PC-9 (cell line): ENCODE results near the gene MYO5B. TPM values are rescaled to one million over a fixed set of nuclear protein-coding genes. Genes with fewer than 3 reads are reported as not detected.

ENCODE experiments used
- BruUV-seq: library from RNA; stranded (reverse); fragments of 400-500 nt; replicated peaks from 2 replicates; lab custom pipeline; 2021; lab: Mats Ljungman, UMichigan
- CTCF ChIA-PET: fragments of 300-600 bp; sonication (Branson Sonifier 250); formaldehyde crosslinking; loops from one replicate; lab custom pipeline; 2022; ENCODE audit warnings: antibody characterized with exemption; lab: Charles Lee
- POLR2A ChIA-PET: fragments of 300-600 bp; sonication (Branson Sonifier 250); formaldehyde crosslinking; loops from one replicate; lab custom pipeline; 2022; ENCODE audit warnings: antibody characterized with exemption; ENCODE audit not compliant: unreplicated experiment; lab: Charles Lee
- DNase-seq, 2 experiments: peaks; one replicate each; pipeline versions ENCODE4 v3.0.0 to v3.0.0-alpha.2; 2015 to 2022; ENCODE audit warnings: mixed read lengths in 1 of 2
- H2AFZ ChIP-seq: fragments of 200-600 bp; sonication (generic); 2 replicates; pipeline ENCODE4 v1.8.1; 2017; ENCODE audit warnings: antibody characterized with exemption
- H3F3A ChIP-seq: fragments of 200-600 bp; sonication (generic); 2 replicates; pipeline ENCODE4 v1.8.1; 2017; ENCODE audit warnings: antibody characterized with exemption, mild to moderate bottlenecking, low read depth; ENCODE audit not compliant: insufficient read depth
- H3K27ac ChIP-seq: fragments of 200-600 bp; sonication (generic); 2 replicates; pipeline ENCODE4 v1.6.1; 2016; ENCODE audit warnings: mixed run types
- H3K27me3 ChIP-seq: fragments of 200-600 bp; sonication (generic); 2 replicates; pipeline ENCODE4 v1.6.1; 2016; ENCODE audit warnings: low read depth, mixed run types; ENCODE audit not compliant: insufficient read depth
- H3K36me3 ChIP-seq: fragments of 200-600 bp; sonication (generic); 2 replicates; pipeline ENCODE4 v1.6.1; 2016; ENCODE audit warnings: low read depth, mixed run types
- H3K4me1 ChIP-seq: fragments of 200-600 bp; sonication (generic); replicated peaks from 2 replicates; pipeline ENCODE4 v1.6.1; 2016; ENCODE audit warnings: mixed run types; ENCODE audit not compliant: insufficient read depth
- H3K4me2 ChIP-seq: fragments of 200-600 bp; sonication (generic); 2 replicates; pipeline ENCODE4 v1.6.1; 2017; ENCODE audit warnings: mixed run types
- H3K4me3 ChIP-seq: fragments of 200-600 bp; sonication (generic); 2 replicates; pipeline ENCODE4 v1.6.1; 2016; ENCODE audit warnings: mixed run types
- H3K79me2 ChIP-seq: fragments of 200-600 bp; sonication (generic); 2 replicates; pipeline ENCODE4 v1.6.1; 2017; ENCODE audit warnings: low read depth, mixed run types
- H3K9me2 ChIP-seq: fragments of 200-600 bp; sonication (generic); 2 replicates; pipeline ENCODE4 v1.8.1; 2017; ENCODE audit warnings: mild to moderate bottlenecking; ENCODE audit not compliant: insufficient read depth
- H3K9me3 ChIP-seq: fragments of 200-600 bp; sonication (generic); 2 replicates; pipeline ENCODE4 v1.8.1; 2016; ENCODE audit warnings: low read depth; ENCODE audit not compliant: insufficient read depth
- H4K20me1 ChIP-seq: fragments of 200-600 bp; sonication (generic); 2 replicates; pipeline ENCODE4 v1.8.1; 2017; ENCODE audit not compliant: insufficient read depth
- CTCF ChIP-seq: fragments of 200-600 bp; sonication (generic); conservative IDR thresholded peaks from 2 replicates; pipeline ENCODE4 v1.6.1; 2017; ENCODE audit warnings: mixed run types, antibody characterized with exemption, mild to moderate bottlenecking, moderate library complexity
- EZH2 ChIP-seq: fragments of 200-600 bp; sonication (generic); IDR thresholded peaks from 2 replicates; pipeline ENCODE4 v1.8.0; 2017; ENCODE audit warnings: antibody characterized with exemption, low read depth
- intact Hi-C: fragments of 100-400 bp; cut with micrococcal nuclease; formaldehyde crosslinking; loops from one replicate; pipeline ENCODE4 v1.10.0; 2022; ENCODE audit not compliant: unreplicated experiment
- total RNA-seq: library from RNA; stranded (reverse); gene quantifications from 2 replicates; pipeline ENCODE4 v1.2.3, GENCODE V29; 2021

The MYO5B gene
- total RNA-seq, 1 experiment from 2014 or later: 25.4 TPM

- Histone ChIP-seq H4K20me1 (no peaks in the 10 kb centered on the region), H3K4me1 (no peaks in the 10 kb centered on the region), H3K4me2 (no peak overlapping the region), H3K4me3 (no peak overlapping the region), H3K36me3 (no peaks in the 10 kb centered on the region), H3K27me3 (no peaks in the 10 kb centered on the region), H3K79me2 (no peaks in the 10 kb centered on the region), H3K27ac (no peak overlapping the region), H3K9me3 (no peaks in the 10 kb centered on the region), H3K9me2 (no peaks in the 10 kb centered on the region), H2AFZ (no peak overlapping the region), H3F3A (no peaks in the 10 kb centered on the region)
- TF ChIP-seq CTCF: no peak
- no peak for TF ChIP-seq EZH2
- no peak for DNase-seq
- BruUV-seq: no TSS peak
- ChIA-PET CTCF (no interaction called here), POLR2A (no interaction called here)
- intact Hi-C loops: no loop called here
These were observed 164.8 kb downstream of the MYO5B start for GRCh38 chr18:50030146-50030545.

DNA sequence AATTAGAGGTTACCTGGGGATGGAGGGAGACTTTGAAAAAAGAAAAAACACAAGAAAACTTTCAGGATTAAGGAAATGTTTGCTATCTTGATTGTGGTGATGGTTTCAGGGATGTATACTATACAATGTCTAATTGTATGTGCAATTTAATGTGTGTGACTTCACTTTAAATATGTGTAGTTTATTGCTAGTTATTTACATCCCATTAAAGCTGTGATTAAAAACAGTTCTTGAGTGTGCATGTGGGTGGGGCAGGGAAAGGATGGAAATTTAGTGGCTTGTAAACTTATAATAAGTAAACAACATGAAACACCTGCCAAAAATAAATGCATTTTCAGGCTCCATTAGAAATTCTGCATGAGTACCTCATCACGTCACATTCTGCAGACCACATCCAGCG, 167.0 kb downstream of the MYO5B start:
- no peak overlapping the region for H3K27ac ChIP-seq
- H3F3A ChIP-seq: no peaks in the 10 kb centered on the region
- no peaks in the 10 kb centered on the region for H4K20me1 ChIP-seq
- no peaks in the 10 kb centered on the region for H3K9me3 ChIP-seq
- no peaks in the 10 kb centered on the region for H3K36me3 ChIP-seq
- intact Hi-C loops: no loop called here
- H2AFZ ChIP-seq: no peak overlapping the region
- H3K27me3 ChIP-seq: no peaks in the 10 kb centered on the region
- no peaks in the 10 kb centered on the region for H3K4me1 ChIP-seq
- no peak overlapping the region for H3K4me2 ChIP-seq
- no TSS peak for BruUV-seq
- POLR2A ChIA-PET: no interaction called here
- no peaks in the 10 kb centered on the region for H3K79me2 ChIP-seq
- TF ChIP-seq EZH2 (no peak), CTCF (no peak)
- H3K9me2 ChIP-seq: no peaks in the 10 kb centered on the region
- CTCF ChIA-PET: no interaction called here
- H3K4me3 ChIP-seq: no peak overlapping the region
- no peak for DNase-seq

DNA sequence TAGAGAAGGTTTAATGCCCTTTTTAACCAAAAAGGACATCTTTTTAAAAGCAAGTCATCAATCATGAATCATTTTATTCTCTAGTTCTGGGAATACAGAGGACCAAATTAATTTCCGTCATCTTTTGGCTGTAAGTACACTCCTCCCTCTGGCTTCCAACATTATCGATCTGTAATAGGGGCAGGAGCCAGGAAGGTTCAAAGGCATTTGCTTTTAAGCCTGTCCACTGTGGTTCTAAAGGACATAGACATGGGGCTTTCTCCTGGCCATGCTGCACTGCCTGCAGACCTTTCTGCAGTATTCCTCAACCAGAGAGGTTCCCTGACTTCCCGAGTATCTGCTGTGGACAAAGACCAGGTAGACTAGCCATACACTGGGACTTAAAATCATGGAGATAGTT, 170.5 kb downstream of the MYO5B start:
- no TSS peak for BruUV-seq
- POLR2A ChIA-PET: no interaction called here
- DNase-seq: no peak

More for the DNA sequence above, 170.5 kb downstream of the MYO5B start:
- Histone ChIP-seq H2AFZ (no peak overlapping the region), H3K4me3 (no peak overlapping the region), H3K4me2 (no peak overlapping the region), H3F3A (no peaks in the 10 kb centered on the region), H4K20me1 (no peaks in the 10 kb centered on the region), H3K27me3 (no peaks in the 10 kb centered on the region), H3K79me2 (no peaks in the 10 kb centered on the region), H3K9me3 (no peaks in the 10 kb centered on the region), H3K36me3 (no peaks in the 10 kb centered on the region), H3K4me1 (no peaks in the 10 kb centered on the region), H3K27ac (no peak overlapping the region), H3K9me2 (no peaks in the 10 kb centered on the region)
- TF ChIP-seq CTCF (no peak), EZH2 (no peak)
- intact Hi-C loops: no loop called here
- CTCF ChIA-PET: no interaction called here
